LNCAP (cell line): ENCODE data around the gene BCL11A.

Source experiments
- TF ChIP-seq, protein P1 (sequence below): fragments of 450-650 bp; IDR thresholded peaks from 2 replicates; pipeline ENCODE4 v1.5.1; 2017; ENCODE audit warnings: mild to moderate bottlenecking

Gene BCL11A

GRCh38 chr2:60493804-60494387 lies 59.6 kb downstream of the BCL11A start:
- TF ChIP-seq, protein P1, sequence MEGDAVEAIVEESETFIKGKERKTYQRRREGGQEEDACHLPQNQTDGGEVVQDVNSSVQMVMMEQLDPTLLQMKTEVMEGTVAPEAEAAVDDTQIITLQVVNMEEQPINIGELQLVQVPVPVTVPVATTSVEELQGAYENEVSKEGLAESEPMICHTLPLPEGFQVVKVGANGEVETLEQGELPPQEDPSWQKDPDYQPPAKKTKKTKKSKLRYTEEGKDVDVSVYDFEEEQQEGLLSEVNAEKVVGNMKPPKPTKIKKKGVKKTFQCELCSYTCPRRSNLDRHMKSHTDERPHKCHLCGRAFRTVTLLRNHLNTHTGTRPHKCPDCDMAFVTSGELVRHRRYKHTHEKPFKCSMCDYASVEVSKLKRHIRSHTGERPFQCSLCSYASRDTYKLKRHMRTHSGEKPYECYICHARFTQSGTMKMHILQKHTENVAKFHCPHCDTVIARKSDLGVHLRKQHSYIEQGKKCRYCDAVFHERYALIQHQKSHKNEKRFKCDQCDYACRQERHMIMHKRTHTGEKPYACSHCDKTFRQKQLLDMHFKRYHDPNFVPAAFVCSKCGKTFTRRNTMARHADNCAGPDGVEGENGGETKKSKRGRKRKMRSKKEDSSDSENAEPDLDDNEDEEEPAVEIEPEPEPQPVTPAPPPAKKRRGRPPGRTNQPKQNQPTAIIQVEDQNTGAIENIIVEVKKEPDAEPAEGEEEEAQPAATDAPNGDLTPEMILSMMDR: no peak

- TF ChIP-seq, protein P1: no peak
Measured at GRCh38 chr2:60492548-60492947, 60.9 kb downstream of the BCL11A start.

DNA sequence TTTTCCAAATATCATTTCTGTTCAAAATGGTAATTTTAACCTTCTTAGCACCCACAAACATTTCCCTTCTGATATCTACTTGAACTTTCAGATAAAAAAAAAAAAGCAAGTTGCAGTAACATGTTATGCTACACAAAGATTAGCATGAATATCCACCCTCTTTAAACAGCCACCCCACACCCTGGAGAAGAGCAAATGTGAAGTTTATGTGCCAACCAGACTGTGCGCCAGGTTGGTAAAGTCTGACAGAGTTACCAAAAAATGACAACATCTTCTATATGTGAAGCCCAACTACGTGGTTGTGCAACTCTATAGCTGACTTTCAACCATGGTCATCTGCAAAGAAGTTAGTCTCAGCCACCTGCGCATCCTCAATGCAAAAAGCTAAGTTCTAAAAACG lies 62.6 kb downstream of the BCL11A start:
- TF ChIP-seq, protein P1: no peak

DNA sequence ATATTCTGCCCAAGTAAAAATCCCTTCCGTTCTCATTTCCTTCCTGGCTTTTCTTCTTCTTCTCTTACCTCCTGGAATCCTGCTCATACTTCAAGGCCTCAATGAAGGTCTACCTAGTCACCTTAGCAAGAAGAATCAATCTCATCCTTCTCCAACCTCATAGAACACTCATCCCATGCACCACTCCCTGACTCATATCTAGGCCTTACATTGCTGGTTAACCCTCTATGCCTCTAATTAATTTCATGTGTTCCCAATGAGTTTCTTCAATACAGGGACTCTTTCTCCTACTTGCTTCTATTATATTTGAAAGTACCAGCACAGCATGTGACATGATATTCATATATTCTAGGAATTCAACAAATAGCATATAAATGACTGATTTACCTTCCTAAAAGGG lies 63.0 kb downstream of the BCL11A start:
- TF ChIP-seq, protein P1: no peak

GRCh38 chr2:60489289-60489688 lies 64.2 kb downstream of the BCL11A start:
- TF ChIP-seq, protein P1: no peak

- TF ChIP-seq, protein P1: no peak
Measured at GRCh38 chr2:60488291-60488690, 65.2 kb downstream of the BCL11A start.

DNA sequence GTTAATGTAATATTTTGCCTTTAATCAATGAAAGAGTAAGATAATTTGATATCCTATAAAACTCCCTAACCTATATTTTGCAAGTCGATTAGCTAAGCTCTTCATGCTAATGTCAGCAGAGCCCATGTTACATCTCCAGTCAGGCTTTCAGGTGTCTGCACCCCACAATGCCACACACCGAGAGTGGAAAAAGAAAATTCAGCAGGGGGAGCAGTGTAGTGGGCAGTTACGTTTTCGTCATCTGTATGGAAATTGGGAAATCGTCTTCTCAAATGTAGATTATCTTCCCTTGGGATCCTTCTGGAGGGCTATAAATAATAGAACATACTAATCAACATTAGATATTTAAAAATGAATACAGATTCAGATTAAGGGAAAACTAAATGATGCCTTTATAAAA lies 66.3 kb downstream of the BCL11A start:
- TF ChIP-seq, protein P1: no peak

- TF ChIP-seq, protein P1: no peak
Measured at GRCh38 chr2:60486551-60486950, 66.9 kb downstream of the BCL11A start.
